ENCODE data around the gene PCDH15.

DNA sequence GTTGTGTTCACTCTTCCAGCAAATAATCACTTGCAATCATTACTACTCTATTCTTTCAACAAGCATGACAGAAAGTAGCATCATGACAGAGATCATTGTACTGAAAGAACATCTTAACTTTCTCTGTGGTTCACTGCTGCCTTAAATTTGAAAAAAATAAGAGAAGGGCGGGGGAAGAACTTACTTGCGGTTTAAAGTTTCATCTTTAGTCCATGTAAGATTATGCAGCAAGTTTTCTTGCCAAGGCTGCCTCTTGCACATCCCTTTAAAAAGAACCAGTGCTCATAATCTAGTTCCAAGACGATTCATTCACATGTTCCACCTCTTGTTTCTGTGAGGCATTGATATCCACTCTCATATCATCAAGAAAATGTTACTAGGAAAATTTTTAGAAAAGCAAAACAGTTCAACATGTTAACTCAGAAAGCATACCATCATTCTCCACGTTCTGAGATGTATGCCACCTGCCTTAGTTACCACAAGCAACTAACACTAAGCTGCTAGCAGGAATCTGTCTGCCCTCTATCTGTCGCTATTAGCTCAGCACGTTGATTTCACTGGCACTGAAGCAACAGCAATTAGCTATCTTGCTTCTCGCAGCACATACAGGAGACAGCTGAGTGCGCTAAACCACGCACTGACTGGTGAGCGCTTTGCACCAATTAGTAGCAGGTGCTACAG lies at the start of gene PCDH15:
- TF ChIP-seq EZH2phosphoT487 (conservative IDR thresholded peaks at IDR 0.05; ENCODE audit: low read length): no peak
- TF ChIP-seq, protein P1, sequence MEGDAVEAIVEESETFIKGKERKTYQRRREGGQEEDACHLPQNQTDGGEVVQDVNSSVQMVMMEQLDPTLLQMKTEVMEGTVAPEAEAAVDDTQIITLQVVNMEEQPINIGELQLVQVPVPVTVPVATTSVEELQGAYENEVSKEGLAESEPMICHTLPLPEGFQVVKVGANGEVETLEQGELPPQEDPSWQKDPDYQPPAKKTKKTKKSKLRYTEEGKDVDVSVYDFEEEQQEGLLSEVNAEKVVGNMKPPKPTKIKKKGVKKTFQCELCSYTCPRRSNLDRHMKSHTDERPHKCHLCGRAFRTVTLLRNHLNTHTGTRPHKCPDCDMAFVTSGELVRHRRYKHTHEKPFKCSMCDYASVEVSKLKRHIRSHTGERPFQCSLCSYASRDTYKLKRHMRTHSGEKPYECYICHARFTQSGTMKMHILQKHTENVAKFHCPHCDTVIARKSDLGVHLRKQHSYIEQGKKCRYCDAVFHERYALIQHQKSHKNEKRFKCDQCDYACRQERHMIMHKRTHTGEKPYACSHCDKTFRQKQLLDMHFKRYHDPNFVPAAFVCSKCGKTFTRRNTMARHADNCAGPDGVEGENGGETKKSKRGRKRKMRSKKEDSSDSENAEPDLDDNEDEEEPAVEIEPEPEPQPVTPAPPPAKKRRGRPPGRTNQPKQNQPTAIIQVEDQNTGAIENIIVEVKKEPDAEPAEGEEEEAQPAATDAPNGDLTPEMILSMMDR (IDR thresholded peaks at IDR 0.05; ENCODE audit: insufficient read depth, low read length, poor library complexity, severe bottlenecking): no peak
